Hematopoietic multipotent progenitor cell (in vitro differentiated cells): ENCODE data around the gene GET3. TPM values are rescaled to one million over a fixed set of nuclear protein-coding genes. Genes with fewer than 3 reads are reported as not detected.
"Not testable (repeated sequence)": the region's sequence is repeated elsewhere in the genome, so short reads cannot be mapped to it uniquely, and the experiment has no call there.

Experiments
- DNase-seq, 3 donors: peaks; one replicate each; pipeline ENCODE4 v3.0.0-alpha.2; 2011 to 2015; ENCODE audit warnings: low read depth in 2 of 3, low spot score in 2 of 3
- total RNA-seq: library from RNA; depleted of rRNA; stranded (reverse); fragments of >200 nt; gene quantifications from one replicate; pipeline ENCODE4 v1.2.3, GENCODE V29; 2012

GET3 gene
- total RNA-seq: 106 TPM

GRCh38 chr19:12736995-12737834, at the start of gene GET3:
TSS of gene GET3 (plus strand) at chr19:12737497. CDS start at chr19:12737506, 9 bp downstream.
- peak; percentile 67 to 99 (median 99) for DNase-seq

- DNase-seq: no peak
These were observed 48.3 kb upstream of the GET3 start for GRCh38 chr19:12689012-12689411.

DNA sequence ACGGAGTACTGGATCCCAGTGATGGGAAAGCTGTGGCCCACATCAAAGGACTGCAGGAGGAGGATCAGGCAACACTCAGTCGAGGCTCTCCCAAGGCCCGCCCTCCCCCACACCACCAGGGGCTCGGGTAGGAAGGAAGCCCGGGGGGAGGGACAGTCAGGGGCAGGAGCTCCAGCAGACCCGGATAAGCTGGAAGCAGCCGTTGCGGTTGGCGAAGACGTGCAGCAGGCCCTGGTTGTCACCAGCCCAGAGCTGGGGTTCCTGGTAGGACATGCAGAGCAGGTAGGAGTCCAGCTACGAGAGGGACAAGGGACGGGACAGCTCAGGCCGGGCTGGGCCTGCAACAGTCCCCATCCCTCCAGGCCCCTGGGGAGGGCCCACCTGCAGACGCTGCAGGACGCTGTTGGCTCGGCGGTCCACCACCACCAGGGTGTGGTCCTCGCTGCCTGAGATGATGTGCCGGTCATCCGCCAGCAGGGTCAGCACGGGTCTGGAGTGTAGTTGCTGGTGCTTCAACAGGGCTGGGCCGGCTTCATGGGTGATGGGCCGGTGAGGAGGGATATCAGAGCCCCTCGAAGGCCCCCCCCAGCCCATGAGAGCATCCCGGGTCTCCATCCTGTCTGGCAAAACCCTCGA, 47.6 kb upstream of the GET3 start:
- peak in 2 of 3 donors; percentile 67 to 89 for DNase-seq

GRCh38 chr19:12692960-12693359, 44.3 kb upstream of the GET3 start:
- DNase-seq: no peak

DNA sequence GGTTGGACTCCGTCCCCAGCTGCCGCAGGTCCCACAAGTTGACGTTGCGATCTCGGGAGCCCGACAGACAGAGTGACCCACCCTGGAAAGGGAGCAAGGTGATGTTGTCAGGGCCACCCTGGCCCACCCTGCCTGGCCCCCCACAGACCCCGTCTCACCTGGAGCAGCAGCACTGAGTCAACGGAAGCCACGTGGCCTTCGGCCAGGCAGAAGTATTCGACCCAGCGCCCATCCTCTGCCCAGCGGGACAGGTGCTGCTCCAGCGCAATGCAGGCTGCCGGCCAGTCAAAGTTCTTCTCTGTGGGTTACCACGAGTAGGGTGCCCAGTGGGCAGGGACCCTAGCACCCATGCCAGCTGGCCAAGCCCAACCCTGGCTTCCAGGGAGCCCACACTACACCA, 42.7 kb upstream of the GET3 start:
- no peak for DNase-seq

- DNase-seq: peak in 1 of 3 donors; percentile 17
These were observed 42.2 kb upstream of the GET3 start for GRCh38 chr19:12695096-12695495.

GRCh38 chr19:12695514-12695913, 41.8 kb upstream of the GET3 start:
- DNase-seq: no peak

GRCh38 chr19:12695997-12696365, 41.3 kb upstream of the GET3 start:
- no peak for DNase-seq

DNA sequence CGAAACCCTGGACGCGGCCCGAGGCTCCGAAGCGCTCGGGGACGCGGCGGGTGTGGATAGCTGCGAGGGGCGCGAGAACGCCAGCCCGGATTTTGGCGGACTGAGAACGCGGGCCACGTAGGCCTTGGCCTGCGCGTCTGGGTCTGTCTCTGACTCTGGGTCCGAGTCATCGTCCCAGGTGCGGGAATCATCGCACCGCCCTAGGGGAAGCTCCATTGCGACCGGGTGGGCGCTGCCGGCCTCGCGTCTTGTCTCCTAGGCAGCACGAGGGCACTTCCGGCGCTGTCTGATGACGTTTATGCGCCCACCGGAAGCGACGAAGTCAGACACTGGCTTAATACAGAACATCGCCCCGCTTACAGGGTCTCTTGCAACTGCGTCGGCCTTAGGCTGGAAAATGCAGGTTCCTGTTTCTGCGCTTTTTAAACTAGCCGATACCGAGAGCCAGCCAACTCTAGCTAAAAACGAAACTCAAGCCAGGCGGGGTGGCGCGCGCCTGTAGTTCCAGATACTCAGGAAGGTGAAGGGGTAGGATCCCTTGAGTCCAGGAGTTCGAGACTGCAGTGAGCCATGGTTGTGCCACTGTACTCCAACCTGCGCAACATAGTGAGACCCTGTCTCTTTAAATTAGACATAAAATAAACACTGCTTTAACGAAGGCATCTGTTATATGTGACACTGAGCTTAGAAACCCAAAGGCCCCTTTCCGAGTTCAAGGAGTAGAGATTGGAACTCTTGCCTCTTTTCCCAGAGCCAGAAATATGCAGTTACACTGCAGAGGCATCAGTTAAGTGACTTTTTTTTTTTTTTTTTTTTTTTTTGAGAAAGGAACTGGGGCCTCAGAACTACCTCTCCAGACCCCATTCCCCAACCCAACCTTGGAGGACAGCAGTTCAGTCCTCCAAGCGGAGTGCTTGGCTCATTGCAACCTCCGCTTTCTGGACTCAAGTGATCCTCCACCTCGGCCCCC, 40.6 kb upstream of the GET3 start, which contains the start of gene FBXW9:
Gene FBXW9 (minus strand): TSS at position 266 of the 970 bp plus-strand sequence. CDS start 50 bp downstream, at position 216.
- DNase-seq: peak; percentile 98 to 99 (median 98)

DNA sequence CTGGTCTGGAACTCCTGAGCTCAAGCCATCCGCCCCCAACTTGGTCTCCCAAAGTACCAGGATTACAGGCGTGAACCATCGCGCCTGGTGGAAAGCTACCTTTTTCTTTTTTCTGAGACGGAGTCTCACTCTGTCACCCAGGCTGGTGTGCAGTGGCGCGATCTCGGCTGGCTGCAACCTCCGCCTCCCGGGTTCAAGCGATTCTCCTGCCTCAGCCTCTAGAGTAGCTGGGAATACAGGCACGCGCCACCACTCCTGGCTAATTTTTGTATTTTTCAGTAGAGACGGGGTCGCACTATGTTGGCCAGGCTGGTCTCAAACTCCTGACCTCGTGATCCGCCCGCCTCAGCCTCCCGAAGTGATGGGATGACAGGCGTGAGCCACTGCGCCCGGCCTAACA, 39.9 kb upstream of the GET3 start:
- not testable (repeated sequence) for DNase-seq

GRCh38 chr19:12698138-12698537, 39.2 kb upstream of the GET3 start:
- DNase-seq: no peak

DNA sequence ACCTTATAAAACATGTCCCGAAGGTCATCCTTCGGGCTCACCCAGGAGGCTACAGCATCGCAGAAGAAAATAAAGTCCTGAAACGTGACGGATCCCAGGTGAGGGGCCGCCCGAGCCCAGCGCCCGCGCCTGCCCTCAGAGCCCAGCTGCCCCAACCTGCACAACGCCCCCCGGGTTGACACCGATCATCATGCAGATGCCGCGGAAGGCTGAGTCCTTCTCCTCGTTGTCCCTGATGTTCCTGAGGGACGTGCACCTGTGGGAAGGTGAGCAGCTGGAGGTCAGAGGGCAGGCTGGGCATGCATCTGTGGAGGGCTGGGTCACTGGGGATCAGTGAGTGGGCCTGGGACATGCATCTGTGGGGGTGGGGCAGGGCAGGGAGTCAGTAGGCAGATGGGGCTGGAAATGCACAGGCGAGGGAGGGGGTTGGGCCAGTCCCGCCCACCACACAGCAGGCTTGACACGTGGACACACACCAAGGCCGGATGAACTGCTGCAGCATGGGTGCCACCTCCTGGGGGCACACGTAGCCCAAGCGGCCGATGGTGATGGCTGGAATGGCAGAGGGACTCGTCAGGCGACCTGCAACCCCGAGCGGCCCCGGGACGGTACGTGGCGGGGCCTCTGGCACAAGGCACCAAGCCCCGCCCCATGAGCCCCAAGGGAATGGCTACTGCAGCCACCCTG, 35.6 kb upstream of the GET3 start:
- no peak for DNase-seq

DNA sequence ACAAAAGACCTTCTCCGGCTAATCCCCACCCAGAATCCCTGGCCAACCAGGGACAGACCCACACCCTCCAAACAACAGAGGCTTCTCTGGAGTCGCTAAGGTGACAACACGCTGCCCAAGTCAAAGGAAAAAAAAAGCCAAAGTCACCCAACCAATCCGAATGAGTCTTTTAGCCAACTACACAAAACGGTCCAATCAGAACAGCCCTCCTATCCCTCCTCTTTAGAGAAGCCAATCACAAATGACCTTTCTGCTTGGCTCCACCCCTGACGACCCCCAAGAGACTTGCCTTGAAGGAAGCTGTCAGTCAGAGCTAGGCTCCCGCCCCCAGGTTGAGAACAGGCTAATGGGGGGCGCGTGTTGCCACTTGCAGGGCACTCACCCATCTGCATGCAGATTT, 34.3 kb upstream of the GET3 start:
- peak in 2 of 3 donors; percentile 79 to 82 for DNase-seq

DNA sequence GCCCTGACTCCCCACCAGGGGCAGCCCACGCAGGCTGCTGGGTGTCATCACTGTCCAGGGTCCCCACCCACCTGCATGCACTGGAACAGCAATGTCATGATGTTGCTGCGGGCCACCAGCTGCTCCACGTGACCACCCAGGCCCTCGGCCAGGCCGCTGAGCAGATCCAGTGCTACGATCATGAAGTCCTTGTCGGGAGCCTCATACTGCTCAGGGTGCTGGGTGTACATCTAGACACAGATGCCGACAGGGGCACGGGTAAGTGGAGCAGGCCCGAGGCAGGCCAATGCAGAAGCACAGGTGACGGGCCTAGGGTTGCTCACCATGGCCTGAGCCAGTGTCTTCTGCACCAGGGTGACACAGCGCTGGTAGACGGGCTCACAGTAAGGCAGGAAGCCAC, 32.1 kb upstream of the GET3 start:
- DNase-seq: no peak

GRCh38 chr19:12705654-12706331, 31.5 kb upstream of the GET3 start:
- DNase-seq: no peak

DNA sequence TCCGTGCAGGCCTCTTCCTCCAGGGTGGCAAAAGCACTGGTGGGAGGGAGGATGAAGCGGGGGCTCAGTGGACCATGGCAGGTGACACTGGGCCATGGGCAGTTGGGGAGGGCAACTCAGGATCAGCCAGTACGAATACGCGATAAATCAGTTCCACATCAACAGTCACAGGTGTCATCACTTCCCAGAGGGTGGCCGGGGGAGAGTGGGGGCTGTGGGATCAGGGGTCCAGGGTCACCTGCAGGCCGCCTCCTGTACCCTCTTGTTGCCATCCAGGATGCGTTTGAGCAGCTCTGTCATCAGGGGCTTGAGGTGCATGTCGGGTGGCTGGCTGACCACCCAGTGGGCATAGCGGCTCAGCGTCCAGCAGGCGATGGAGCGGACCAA, 31.0 kb upstream of the GET3 start:
- no peak for DNase-seq

- DNase-seq: no peak
These were observed 28.7 kb upstream of the GET3 start for GRCh38 chr19:12708641-12709040.

- no peak for DNase-seq
These were observed 26.1 kb upstream of the GET3 start for GRCh38 chr19:12711187-12711586.

DNA sequence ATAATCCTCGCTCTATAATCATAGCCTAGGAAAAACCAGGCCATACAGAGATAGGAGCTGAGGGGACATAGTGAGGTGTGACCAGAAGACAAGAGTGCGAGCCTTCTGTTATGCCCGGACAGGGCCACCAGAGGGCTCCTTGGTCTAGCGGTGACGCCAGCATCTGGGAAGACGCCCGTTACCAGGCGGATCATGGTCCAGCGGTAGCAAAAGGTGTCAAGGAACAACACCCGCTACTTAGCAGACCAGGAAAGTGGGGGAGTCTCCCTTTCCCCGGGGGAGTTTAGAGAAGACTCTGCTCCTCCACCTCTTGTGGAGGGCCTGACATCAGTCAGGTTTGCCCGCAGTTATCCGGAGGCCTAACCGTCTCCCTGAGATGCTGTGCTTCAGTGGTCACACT, 25.2 kb upstream of the GET3 start:
- DNase-seq: not testable (repeated sequence)

DNA sequence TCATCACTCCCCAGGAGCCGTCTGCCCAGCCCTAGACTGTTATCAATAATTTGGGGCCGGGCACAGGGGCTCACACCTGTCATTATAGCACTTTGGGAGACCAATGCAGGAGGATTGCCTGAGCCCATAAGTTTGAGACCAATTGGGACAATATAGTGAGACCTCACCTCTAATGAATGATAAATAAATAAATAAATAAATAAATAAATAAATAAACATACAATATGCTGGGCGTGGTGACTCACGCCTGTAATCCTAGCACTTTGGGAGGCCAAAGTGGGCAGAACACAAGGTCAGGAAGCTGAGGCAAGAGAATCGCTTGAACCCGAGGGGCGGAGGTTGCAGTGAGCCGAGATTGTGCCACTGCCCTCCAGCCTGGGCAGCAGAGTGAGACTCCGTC, 24.0 kb upstream of the GET3 start:
- not testable (repeated sequence) for DNase-seq
